ENCODE data around the gene P4HA3.

GRCh38 chr11:74311352-74311926, at the start of gene P4HA3:
- no peak for TF ChIP-seq POLR2A (IDR thresholded peaks at IDR 0.05)
- no peak for TF ChIP-seq CTCF (IDR thresholded peaks at IDR 0.05)
- TF ChIP-seq EP300 (IDR thresholded peaks at IDR 0.05) = no peak

Data from suprapubic skin (tissue), 3 donors.